ENCODE measurements around the gene ALLC.

DNA sequence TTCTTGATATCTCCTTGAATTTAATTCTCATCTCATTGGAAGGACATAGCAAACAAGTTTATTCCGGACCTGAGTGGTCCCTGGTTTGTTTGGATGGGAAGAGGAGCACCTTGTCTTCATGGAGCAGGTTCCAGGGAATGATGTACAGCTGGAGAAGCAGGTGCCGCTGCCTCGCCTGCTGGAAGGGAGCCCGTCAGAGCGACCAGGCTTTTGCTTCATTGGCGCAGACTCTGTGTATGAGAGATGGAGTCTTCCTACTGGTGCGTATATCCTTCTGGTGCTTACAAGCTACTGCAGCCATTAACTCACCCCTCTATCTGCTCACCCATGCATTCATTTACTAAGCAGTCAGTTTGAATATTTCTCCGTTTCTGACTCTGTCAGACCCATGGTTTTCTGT is 11.6 kb upstream of the ALLC start:
- no peak for TF ChIP-seq POLR2A (IDR thresholded peaks at IDR 0.05; ENCODE audit: low read length)
- TF ChIP-seq, protein P1, sequence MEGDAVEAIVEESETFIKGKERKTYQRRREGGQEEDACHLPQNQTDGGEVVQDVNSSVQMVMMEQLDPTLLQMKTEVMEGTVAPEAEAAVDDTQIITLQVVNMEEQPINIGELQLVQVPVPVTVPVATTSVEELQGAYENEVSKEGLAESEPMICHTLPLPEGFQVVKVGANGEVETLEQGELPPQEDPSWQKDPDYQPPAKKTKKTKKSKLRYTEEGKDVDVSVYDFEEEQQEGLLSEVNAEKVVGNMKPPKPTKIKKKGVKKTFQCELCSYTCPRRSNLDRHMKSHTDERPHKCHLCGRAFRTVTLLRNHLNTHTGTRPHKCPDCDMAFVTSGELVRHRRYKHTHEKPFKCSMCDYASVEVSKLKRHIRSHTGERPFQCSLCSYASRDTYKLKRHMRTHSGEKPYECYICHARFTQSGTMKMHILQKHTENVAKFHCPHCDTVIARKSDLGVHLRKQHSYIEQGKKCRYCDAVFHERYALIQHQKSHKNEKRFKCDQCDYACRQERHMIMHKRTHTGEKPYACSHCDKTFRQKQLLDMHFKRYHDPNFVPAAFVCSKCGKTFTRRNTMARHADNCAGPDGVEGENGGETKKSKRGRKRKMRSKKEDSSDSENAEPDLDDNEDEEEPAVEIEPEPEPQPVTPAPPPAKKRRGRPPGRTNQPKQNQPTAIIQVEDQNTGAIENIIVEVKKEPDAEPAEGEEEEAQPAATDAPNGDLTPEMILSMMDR (IDR thresholded peaks at IDR 0.05), result no peak
- no peak for TF ChIP-seq HDAC2 (IDR thresholded peaks at IDR 0.05)
- TF ChIP-seq CEBPB (IDR thresholded peaks at IDR 0.05), result no peak
- no peak for TF ChIP-seq GATA3 (IDR thresholded peaks at IDR 0.05; ENCODE audit: borderline replicate concordance)

Data from A549 (cell line).